GM23338 (cell line): Measurements from ENCODE around the gene ECE1. TPM values are rescaled to one million over a fixed set of nuclear protein-coding genes. Genes with fewer than 3 reads are reported as not detected.

Experiments used
- ATAC-seq: fragments of 200-7000 bp; cut with Tn5 transposase; 3 replicates; pipeline ENCODE4 v1.9.1; 2020
- DNase-seq: peaks from one replicate; pipeline ENCODE4 v3.0.0-alpha.2; 2015; ENCODE audit warnings: low spot score
- H2AFZ ChIP-seq: fragments of 200-600 bp; sonication (generic); 2 replicates; pipeline ENCODE4 v1.8.0; 2016; ENCODE audit warnings: antibody characterized with exemption, mild to moderate bottlenecking, moderate library complexity
- H3F3A ChIP-seq: fragments of 200-600 bp; sonication (generic); replicated peaks from 2 replicates; pipeline ENCODE4 v1.8.0; 2017; ENCODE audit warnings: antibody characterized with exemption, mixed run types, low read depth
- H3K27ac ChIP-seq: fragments of 200-600 bp; sonication (generic); 2 replicates; pipeline ENCODE4 v1.6.1; 2016; ENCODE audit warnings: low read depth
- H3K27me3 ChIP-seq: fragments of 200-600 bp; sonication (generic); 2 replicates; pipeline ENCODE4 v1.8.0; 2016; ENCODE audit warnings: mild to moderate bottlenecking, mixed run types, moderate library complexity; ENCODE audit not compliant: insufficient read depth
- H3K36me3 ChIP-seq: fragments of 200-600 bp; sonication (generic); 2 replicates; pipeline ENCODE4 v1.8.0; 2016; ENCODE audit warnings: mild to moderate bottlenecking; ENCODE audit not compliant: insufficient read depth
- H3K4me1 ChIP-seq: fragments of 200-600 bp; sonication (generic); 2 replicates; pipeline ENCODE4 v1.8.0; 2016; ENCODE audit warnings: mild to moderate bottlenecking, moderate library complexity; ENCODE audit not compliant: insufficient read depth
- H3K4me2 ChIP-seq: fragments of 200-600 bp; sonication (generic); 2 replicates; pipeline ENCODE4 v1.7.1; 2017; ENCODE audit warnings: mixed run types
- H3K4me3 ChIP-seq: fragments of 200-600 bp; sonication (generic); 2 replicates; pipeline ENCODE4 v1.6.1; 2016; ENCODE audit warnings: mixed run types
- H3K79me2 ChIP-seq: fragments of 200-600 bp; sonication (generic); replicated peaks from 2 replicates; pipeline ENCODE4 v1.8.0; 2017; ENCODE audit warnings: mild to moderate bottlenecking; ENCODE audit not compliant: insufficient read depth
- H3K9me2 ChIP-seq: fragments of 200-600 bp; sonication (generic); 2 replicates; pipeline ENCODE4 v1.8.0; 2017; ENCODE audit not compliant: insufficient read depth
- H4K20me1 ChIP-seq: fragments of 200-600 bp; sonication (generic); replicated peaks from 2 replicates; pipeline ENCODE4 v1.8.0; 2017; ENCODE audit warnings: mild to moderate bottlenecking; ENCODE audit not compliant: insufficient read depth
- H3K27ac Mint-ChIP-seq: 2 replicates; pipeline ENCODE4 v1.8.0; 2020; ENCODE audit warnings: inconsistent platforms, mild to moderate bottlenecking, moderate library complexity, mixed read lengths
- H3K27me3 Mint-ChIP-seq: 3 replicates; pipeline ENCODE4 v1.8.0; 2022; ENCODE audit warnings: low read depth, mild to moderate bottlenecking, moderate library complexity, mixed read lengths, inconsistent platforms; ENCODE audit not compliant: insufficient read depth, poor library complexity
- H3K36me3 Mint-ChIP-seq: 3 replicates; pipeline ENCODE4 v1.8.0; 2021; ENCODE audit warnings: low read depth, mild to moderate bottlenecking, inconsistent platforms, moderate library complexity, mixed read lengths
- H3K4me1 Mint-ChIP-seq: 3 replicates; pipeline ENCODE4 v1.8.0; 2020; ENCODE audit warnings: mild to moderate bottlenecking, inconsistent platforms, mixed read lengths
- H3K4me3 Mint-ChIP-seq: 3 replicates; pipeline ENCODE4 v1.8.0; 2021; ENCODE audit warnings: moderate library complexity, mild to moderate bottlenecking, inconsistent platforms, mixed read lengths
- H3K9me3 Mint-ChIP-seq: 3 replicates; pipeline ENCODE4 v1.8.0; 2020; ENCODE audit warnings: moderate library complexity, mild to moderate bottlenecking, inconsistent platforms, mixed read lengths
- CREB1 ChIP-seq: fragments of 250-450 bp; sonication (Bioruptor Pico); IDR thresholded peaks from 2 replicates; pipeline ENCODE4 v1.5.0; 2020; ENCODE audit warnings: low read depth, mild to moderate bottlenecking, moderate library complexity
- CTCF ChIP-seq, 2 experiments: fragments of 200-600 bp in 1 of 2; sonication (generic) in 1 of 2; conservative IDR thresholded peaks; 2 replicates each; pipeline versions ENCODE4 v1.5.1 to v1.6.1; 2016 to 2017; ENCODE audit warnings: antibody characterized with exemption in 2 of 2, low read depth in 2 of 2, mild to moderate bottlenecking in 2 of 2, moderate library complexity in 1 of 2
- ETS1 ChIP-seq: IDR thresholded peaks from 2 replicates; pipeline ENCODE4 v1.6.1; 2016; ENCODE audit warnings: antibody characterized with exemption
- EZH2phosphoT487 ChIP-seq: fragments of 200-600 bp; sonication (generic); IDR thresholded peaks from one replicate; pipeline ENCODE4 v1.8.1; 2018; ENCODE audit warnings: antibody characterized with exemption; ENCODE audit not compliant: unreplicated experiment
- JUNB ChIP-seq: IDR thresholded peaks from one replicate; pipeline ENCODE4 v1.6.1; 2016; ENCODE audit warnings: antibody characterized with exemption; ENCODE audit not compliant: unreplicated experiment
- ZNF331 ChIP-seq: fragments of 250-450 bp; sonication (Bioruptor Pico); IDR thresholded peaks from 2 replicates; pipeline ENCODE4 v1.5.0; 2020; ENCODE audit warnings: low read depth, mild to moderate bottlenecking, moderate library complexity
- ZNF462 ChIP-seq: fragments of 250-450 bp; sonication (Bioruptor Pico); IDR thresholded peaks from 2 replicates; pipeline ENCODE4 v1.5.0; 2020; ENCODE audit warnings: mild to moderate bottlenecking, moderate library complexity
- polyA plus RNA-seq: library from polyadenylated mRNA; unstranded; fragments of >200 nt; fragmentation: Nextera tagmentation; extraction: Ambion mirVana; gene quantifications from 2 replicates; pipeline ENCODE4 v1.2.1, GENCODE V29; 2016
- total RNA-seq: library from RNA; depleted of rRNA; stranded (reverse); fragments of >200 nt; shearing (Covaris generic); gene quantifications from 2 replicates; pipeline ENCODE4 v1.2.3, GENCODE V29; 2014

ECE1 gene
- total and polyA plus RNA-seq, 2 experiments from 2014 or later: 11.0 to 45.0 TPM

- H3K27ac Mint-ChIP-seq: no peak overlapping the region
- TF ChIP-seq JUNB (no peak), CTCF (conservative IDR thresholded peaks at IDR 0.05; ENCODE audit: low read depth in 2 of 2) (no peak), CREB1 (no peak), ETS1 (no peak), EZH2phosphoT487 (no peak), ZNF462 (no peak), ZNF331 (no peak)
- ATAC-seq: no peak; the same call in 2 of the 3 replicates
- Histone ChIP-seq H3K4me3 (no peak overlapping the region), H3K9me2 (no peaks in the 10 kb centered on the region), H3K27me3 (no peaks in the 10 kb centered on the region), H3K79me2 (peaks cover 22% of the 10 kb centered on the region), H3K36me3 (no peaks in the 10 kb centered on the region), H3F3A (0 out of 2 replicates have a peak, but pooled peaks cover 4% of the 10 kb centered on the region), H4K20me1 (no peaks in the 10 kb centered on the region), H3K4me2 (no peak overlapping the region; the same call in 1 of the 2 replicates), H3K4me1 (peaks cover 76% of the 10 kb centered on the region), H2AFZ (no peak overlapping the region), H3K27ac (no peak overlapping the region)
- H3K27me3 Mint-ChIP-seq: peaks cover 17% of the 10 kb centered on the region
- H3K4me1 Mint-ChIP-seq: peaks cover 89% of the 10 kb centered on the region
- DNase-seq: no peak
- H3K9me3 Mint-ChIP-seq: no peaks in the 10 kb centered on the region
- H3K36me3 Mint-ChIP-seq: peaks cover 8% of the 10 kb centered on the region; the same call in 2 of the 3 replicates
- H3K4me3 Mint-ChIP-seq: no peak overlapping the region
These were observed 36.6 kb upstream of the ECE1 start for GRCh38 chr1:21326861-21327344.
